ENCODE measurements around the gene NUDT15. TPM values are rescaled to one million over a fixed set of nuclear protein-coding genes. Genes with fewer than 3 reads are reported as not detected.

The NUDT15 gene
- total and polyA plus RNA-seq, 10 of the 15 experiments (the other 5 are each of a cell fraction or from before 2014, with no cell fraction given), result 11.4 to 26.7 (median 18.0) TPM

- intact Hi-C loops (cut with micrococcal nuclease; ENCODE audit: unreplicated experiment), result no loop called here
- no peak for ATAC-seq
Measured at GRCh38 chr13:48010698-48011097, 26.8 kb upstream of the NUDT15 start.

More at GRCh38 chr13:48010698-48011097, 26.8 kb upstream of the NUDT15 start:
- no peak overlapping the region for H3K4me2 ChIP-seq (ENCODE audit: control insufficient read depth, insufficient read depth)
- no peak overlapping the region for H3K4me3 ChIP-seq
- no peak for DNase-seq (ENCODE audit: low read depth, low spot score)
- no TSS peak for BruUV-seq (replicated peaks)
- no peaks in the 10 kb centered on the region for H3K9me3 ChIP-seq (replicated peaks; ENCODE audit: control insufficient read depth, insufficient read depth, low read length)
- no peaks in the 10 kb centered on the region for H3K4me1 ChIP-seq (ENCODE audit: control insufficient read depth, insufficient read depth, low read length)
- no peaks in the 10 kb centered on the region for H3K79me2 ChIP-seq (ENCODE audit: control insufficient read depth, insufficient read depth, low read length)
- H2AFZ ChIP-seq (ENCODE audit: control insufficient read depth, low read depth, low read length), result no peak overlapping the region
- RAD21 ChIA-PET (ENCODE audit: unreplicated experiment), result no interaction called here
- 65% methylated on average over 4 of the region's 4 CpGs for WGBS (ENCODE audit: insufficient coverage, insufficient replicate concordance, low lambda C conversion rate, missing lambda C conversion rate)
- H3K9ac ChIP-seq (ENCODE audit: control insufficient read depth, insufficient read depth, low read length), result no peak overlapping the region
- no peak for FAIRE-seq
- in situ Hi-C loops (cut with MboI), result no loop called here
- POLR2A ChIA-PET, result no interaction called here
- SMC1A ChIA-PET (ENCODE audit: uncharacterized antibody, unreplicated experiment), result no interaction called here
- CTCF ChIA-PET, result no interaction called here
- no peaks in the 10 kb centered on the region for H3K27me3 ChIP-seq (replicated peaks in 1 of 2; ENCODE audit: control insufficient read depth in 2 of 2, insufficient read depth in 2 of 2, low read length in 1 of 2)
- no peaks in the 10 kb centered on the region for H4K20me1 ChIP-seq (ENCODE audit: control insufficient read depth, insufficient read depth)
- H3K27ac ChIP-seq (ENCODE audit: control insufficient read depth, insufficient read depth), result no peak overlapping the region
- H3K36me3 ChIP-seq (ENCODE audit: control insufficient read depth in 2 of 2, insufficient read depth in 2 of 2, low read length in 1 of 2), result no peaks in the 10 kb centered on the region
- TF ChIP-seq HCFC1 (IDR thresholded peaks at IDR 0.05; ENCODE audit: low read length) (no peak), SREBF1 (IDR thresholded peaks at IDR 0.05; ENCODE audit: low read length) (no peak), ZNF687 (IDR thresholded peaks at IDR 0.05) (no peak), SREBF2 (IDR thresholded peaks at IDR 0.05; ENCODE audit: low read length) (no peak), FOXK2 (IDR thresholded peaks at IDR 0.05) (no peak), MLLT1 (IDR thresholded peaks at IDR 0.05) (no peak), ZNF384 (IDR thresholded peaks at IDR 0.05; ENCODE audit: borderline replicate concordance, low read depth, low read length) (no peak), HDAC6 (IDR thresholded peaks at IDR 0.05; ENCODE audit: unreplicated experiment) (no peak), ZBTB33 (IDR thresholded peaks at IDR 0.05) (no peak), NR2F1 (conservative IDR thresholded peaks at IDR 0.05) (no peak), ATF7 (IDR thresholded peaks at IDR 0.05; ENCODE audit: low read depth) (no peak), JUNB (IDR thresholded peaks at IDR 0.05) (no peak), E2F4 (IDR thresholded peaks at IDR 0.05; ENCODE audit: low read depth, low read length) (no peak)

Measured in GM12878 (cell line).